Body of pancreas (tissue), 4 donors: Measurements from ENCODE around the gene LRRC15. TPM values are rescaled to one million over a fixed set of nuclear protein-coding genes. Genes with fewer than 3 reads are reported as not detected.
A peak's percentile ranks its signal among the peaks of the same experiment; 100 is the strongest.

Source experiments
- ATAC-seq: fragments of 150-250 bp; one replicate; pipeline ENCODE4 v1.9.1; 2016
- DNase-seq, 4 donors: peaks; one replicate each; pipeline ENCODE4 v3.0.0-alpha.2; 2019
- H3K27ac ChIP-seq, 4 donors: fragments of 200-600 bp; sonication (generic); 1 replicate in 3 of 4; 2 replicates in 1 of 4; pipeline versions ENCODE4 v1.5.1 to v1.6.1; 2016 to 2019; ENCODE audit warnings: mild to moderate bottlenecking in 1 of 4, mixed read lengths in 1 of 4, moderate library complexity in 1 of 4
- H3K27me3 ChIP-seq, 2 donors: fragments of 200-600 bp; sonication (generic); one replicate each; pipeline ENCODE4 v1.6.0; 2016; ENCODE audit warnings: mild to moderate bottlenecking in 1 of 2
- H3K36me3 ChIP-seq, 2 donors: fragments of 200-600 bp; sonication (generic); replicated peaks in 1 of 2; 2 replicates each; pipeline ENCODE4 v1.5.1; 2016; ENCODE audit warnings: low read depth in 2 of 2; ENCODE audit not compliant: insufficient read depth in 1 of 2
- H3K4me1 ChIP-seq: fragments of 200-600 bp; sonication (generic); one replicate; pipeline ENCODE4 v1.6.0; 2016
- H3K4me3 ChIP-seq, 2 donors: fragments of 200-600 bp; sonication (generic); 1 replicate in 1 of 2; 2 replicates in 1 of 2; pipeline ENCODE4 v1.5.1; 2016 to 2019
- H3K9me3 ChIP-seq, 3 donors: fragments of 200-600 bp; sonication (generic); 1 replicate in 2 of 3; 2 replicates in 1 of 3; pipeline ENCODE4 v1.5.1; 2016
- CTCF ChIP-seq, 7 experiments: fragments of 450-650 bp in 4 of 7; fragments of 200-600 bp in 3 of 7; sonication (generic) in 3 of 7; IDR thresholded peaks; one replicate each; pipeline ENCODE4 v1.5.1; 2016 to 2019; ENCODE audit warnings: antibody characterized with exemption in 7 of 7
- POLR2A ChIP-seq, 3 donors: fragments of 450-650 bp; IDR thresholded peaks; one replicate each; pipeline ENCODE4 v1.6.1; 2016; ENCODE audit warnings: antibody characterized with exemption in 3 of 3, mild to moderate bottlenecking in 2 of 3
- WGBS, 2 donors: methylation state at CpG; one replicate each; pipeline ENCODE4 v1.1.5; 2017; 5-methylcytosine and 5-hydroxymethylcytosine counted together
- intact Hi-C: fragments of 100-400 bp; cut with DNase I; formaldehyde crosslinking; loops from one replicate; pipeline ENCODE4 v1.15.1; 2023
- total RNA-seq, 2 donors: library from RNA; depleted of rRNA; stranded (reverse); fragments of >200 nt; gene quantifications; one replicate each; pipeline ENCODE4 v1.1.0, GENCODE V29; 2016

Gene LRRC15
- total RNA-seq, 2 donors from 2014 or later, result 0.26 TPM; not detected in 1

- TF ChIP-seq CTCF (IDR thresholded peaks at IDR 0.05), result no peak
- TF ChIP-seq POLR2A (IDR thresholded peaks at IDR 0.05), result no peak
- no peaks in the 10 kb centered on the region for H3K36me3 ChIP-seq
- no peak overlapping the region for H3K27ac ChIP-seq
Observed at GRCh38 chr3:194310060-194310835, 59.3 kb downstream of the LRRC15 start.

GRCh38 chr3:194308601-194309449 lies 60.7 kb downstream of the LRRC15 start:
- H3K9me3 ChIP-seq, result no peaks in the 10 kb centered on the region
- peaks cover 22% of the 10 kb centered on the region for H3K4me1 ChIP-seq
- 64 to 76% methylated on average over 8 of the region's 8 CpGs for WGBS, 2 donors
- no peak overlapping the region for H3K4me3 ChIP-seq
- DNase-seq (no peak), ATAC-seq (no peak)
- TF ChIP-seq POLR2A (IDR thresholded peaks at IDR 0.05) (no peak), CTCF (IDR thresholded peaks at IDR 0.05) (no peak)
- H3K27ac ChIP-seq, result peak overlapping the region in 2 of 4 donors; percentile 32 to 45
- H3K27me3 ChIP-seq, result no peaks in the 10 kb centered on the region
- no peaks in the 10 kb centered on the region for H3K36me3 ChIP-seq
- intact Hi-C loops, result no loop called here

More at GRCh38 chr3:194310060-194310835, 59.3 kb downstream of the LRRC15 start:
- DNase-seq (no peak), ATAC-seq (no peak)
- intact Hi-C loops, result loop anchor here (5.0 kb wide), 1 partner anchor 523 kb away; no protein-coding TSS in a partner anchor
- Histone ChIP-seq H3K27me3 (no peaks in the 10 kb centered on the region), H3K9me3 (no peaks in the 10 kb centered on the region), H3K4me1 (peaks cover 27% of the 10 kb centered on the region), H3K4me3 (no peak overlapping the region)
- WGBS, 2 donors, result 86 to 92% methylated on average over 9 to 11 of the region's 11 CpGs

- H3K4me1 ChIP-seq, result peaks cover 19% of the 10 kb centered on the region
- peak overlapping the region in 2 of 4 donors; percentile 32 to 45 for H3K27ac ChIP-seq
- WGBS, 2 donors, result 83 to 84% methylated on average over 8 of the region's 8 CpGs
- ATAC-seq (no peak), DNase-seq (no peak)
- H3K9me3 ChIP-seq, result no peaks in the 10 kb centered on the region
- no peak overlapping the region for H3K4me3 ChIP-seq
- TF ChIP-seq CTCF (IDR thresholded peaks at IDR 0.05) (no peak), POLR2A (IDR thresholded peaks at IDR 0.05) (no peak)
- H3K36me3 ChIP-seq, result no peaks in the 10 kb centered on the region
- intact Hi-C loops, result no loop called here
- no peaks in the 10 kb centered on the region for H3K27me3 ChIP-seq
Observed at GRCh38 chr3:194307849-194308248, 61.7 kb downstream of the LRRC15 start.

- Histone ChIP-seq H3K36me3 (no peaks in the 10 kb centered on the region), H3K4me3 (no peak overlapping the region), H3K27ac (no peak overlapping the region), H3K4me1 (peaks cover 10% of the 10 kb centered on the region), H3K27me3 (no peaks in the 10 kb centered on the region), H3K9me3 (no peaks in the 10 kb centered on the region)
- no peak for ATAC-seq
- intact Hi-C loops, result no loop called here
- TF ChIP-seq CTCF (IDR thresholded peaks at IDR 0.05) (no peak), POLR2A (IDR thresholded peaks at IDR 0.05) (no peak)
- no peak for DNase-seq
- 65 to 66% methylated on average over 13 of the region's 13 CpGs for WGBS, 2 donors
Observed at GRCh38 chr3:194306771-194307640, 62.5 kb downstream of the LRRC15 start.
